Measurements from ENCODE around the gene UNK. TPM values are rescaled to one million over a fixed set of nuclear protein-coding genes. Genes with fewer than 3 reads are reported as not detected.

Gene UNK
- total and polyA plus RNA-seq, 9 of the 15 experiments (the other 6 are each of a cell fraction or from before 2014, with no cell fraction given) = 12.8 to 38.6 (median 24.8) TPM

GRCh38 chr17:75776386-75777295 is 8.0 kb upstream of the UNK start (continued):
- TF ChIP-seq TRIM24 (IDR thresholded peaks at IDR 0.05) = no peak; a peak in 1 of 4 replicates
- peak; percentile 53; the same call in 1 of the 2 replicates for TF ChIP-seq CHD2 (IDR thresholded peaks at IDR 0.05; ENCODE audit: low read depth, low read length)
- peak in 1 of 2 experiments; percentile 29 for TF ChIP-seq E2F6 (IDR thresholded peaks at IDR 0.05; ENCODE audit: borderline replicate concordance in 1 of 2, extremely low read depth in 1 of 2, insufficient read depth in 1 of 2, insufficient read length in 1 of 2, low read depth in 1 of 2, low read length in 1 of 2, poor library complexity in 1 of 2, severe bottlenecking in 1 of 2)
- TF ChIP-seq NR1H2 (CRISPR knock-in tag; IDR thresholded peaks at IDR 0.05) = no peak
- TF ChIP-seq, protein P1, sequence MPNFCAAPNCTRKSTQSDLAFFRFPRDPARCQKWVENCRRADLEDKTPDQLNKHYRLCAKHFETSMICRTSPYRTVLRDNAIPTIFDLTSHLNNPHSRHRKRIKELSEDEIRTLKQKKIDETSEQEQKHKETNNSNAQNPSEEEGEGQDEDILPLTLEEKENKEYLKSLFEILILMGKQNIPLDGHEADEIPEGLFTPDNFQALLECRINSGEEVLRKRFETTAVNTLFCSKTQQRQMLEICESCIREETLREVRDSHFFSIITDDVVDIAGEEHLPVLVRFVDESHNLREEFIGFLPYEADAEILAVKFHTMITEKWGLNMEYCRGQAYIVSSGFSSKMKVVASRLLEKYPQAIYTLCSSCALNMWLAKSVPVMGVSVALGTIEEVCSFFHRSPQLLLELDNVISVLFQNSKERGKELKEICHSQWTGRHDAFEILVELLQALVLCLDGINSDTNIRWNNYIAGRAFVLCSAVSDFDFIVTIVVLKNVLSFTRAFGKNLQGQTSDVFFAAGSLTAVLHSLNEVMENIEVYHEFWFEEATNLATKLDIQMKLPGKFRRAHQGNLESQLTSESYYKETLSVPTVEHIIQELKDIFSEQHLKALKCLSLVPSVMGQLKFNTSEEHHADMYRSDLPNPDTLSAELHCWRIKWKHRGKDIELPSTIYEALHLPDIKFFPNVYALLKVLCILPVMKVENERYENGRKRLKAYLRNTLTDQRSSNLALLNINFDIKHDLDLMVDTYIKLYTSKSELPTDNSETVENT (CRISPR knock-in tag; IDR thresholded peaks at IDR 0.05) = peak; percentile 44
- TF ChIP-seq, protein P2, sequence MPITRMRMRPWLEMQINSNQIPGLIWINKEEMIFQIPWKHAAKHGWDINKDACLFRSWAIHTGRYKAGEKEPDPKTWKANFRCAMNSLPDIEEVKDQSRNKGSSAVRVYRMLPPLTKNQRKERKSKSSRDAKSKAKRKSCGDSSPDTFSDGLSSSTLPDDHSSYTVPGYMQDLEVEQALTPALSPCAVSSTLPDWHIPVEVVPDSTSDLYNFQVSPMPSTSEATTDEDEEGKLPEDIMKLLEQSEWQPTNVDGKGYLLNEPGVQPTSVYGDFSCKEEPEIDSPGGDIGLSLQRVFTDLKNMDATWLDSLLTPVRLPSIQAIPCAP (CRISPR knock-in tag; IDR thresholded peaks at IDR 0.05; ENCODE audit: borderline replicate concordance) = no peak
- TF ChIP-seq FOXM1 (IDR thresholded peaks at IDR 0.05; ENCODE audit: low read depth) = no peak
- TF ChIP-seq FOXM1 (CRISPR knock-in tag; IDR thresholded peaks at IDR 0.05; ENCODE audit: low read depth) = no peak
- TF ChIP-seq ZFP91 (CRISPR knock-in tag; IDR thresholded peaks at IDR 0.05) = no peak
- TF ChIP-seq TEAD1 (CRISPR knock-in tag; IDR thresholded peaks at IDR 0.05) = peak; percentile 32 to 77; a peak in 2 of 4 replicates
- TF ChIP-seq ID3 (CRISPR knock-in tag; IDR thresholded peaks at IDR 0.05) = no peak
- no peak for TF ChIP-seq ID3 (tag; IDR thresholded peaks at IDR 0.05)
- TF ChIP-seq DLX4 (CRISPR knock-in tag; IDR thresholded peaks at IDR 0.05) = peak; percentile 41; the same call in 1 of the 2 replicates
- TF ChIP-seq ZNF436 (CRISPR knock-in tag; IDR thresholded peaks at IDR 0.05) = peak; percentile 50; the same call in 1 of the 2 replicates
- TF ChIP-seq ZNF639 (CRISPR knock-in tag; conservative IDR thresholded peaks at IDR 0.05 in 1 of 2, IDR thresholded peaks at IDR 0.05 in 1 of 2) = peak in 1 of 2 experiments; percentile 27; a peak in 1 of 4 replicates
- TF ChIP-seq PCBP2 (IDR thresholded peaks at IDR 0.05; ENCODE audit: low read depth, low read length, poor library complexity, severe bottlenecking) = no peak
